H9 (cell line): ENCODE measurements around the gene IRX2. TPM values are rescaled to one million over a fixed set of nuclear protein-coding genes. Genes with fewer than 3 reads are reported as not detected.
A peak's percentile ranks its signal among the peaks of the same experiment; 100 is the strongest.

Experiments
- DNase-seq: peaks from one replicate; pipeline ENCODE4 v3.0.0-alpha.2; 2017
- H2AFZ ChIP-seq: one replicate; pipeline ENCODE4 v1.6.1; 2013; ENCODE audit warnings: mild to moderate bottlenecking, low read length, control low read depth, moderate library complexity
- H2AK5ac ChIP-seq: 2 replicates; pipeline ENCODE4 v1.6.1; 2013; ENCODE audit warnings: low read length, control low read depth, mixed read lengths; ENCODE audit not compliant: insufficient read length
- H2BK120ac ChIP-seq: one replicate; pipeline ENCODE4 v1.6.1; 2013; ENCODE audit warnings: low read depth, mild to moderate bottlenecking, low read length, control low read depth, inconsistent platforms; ENCODE audit not compliant: poor library complexity, severe bottlenecking
- H2BK12ac ChIP-seq: 2 replicates; pipeline ENCODE4 v1.6.1; 2013; ENCODE audit warnings: low read length, control low read depth, mixed read lengths, low read depth; ENCODE audit not compliant: insufficient read length
- H2BK15ac ChIP-seq: 2 replicates; pipeline ENCODE4 v1.6.1; 2013; ENCODE audit warnings: low read depth, low read length, control low read depth
- H2BK20ac ChIP-seq: one replicate; pipeline ENCODE4 v1.6.1; 2013; ENCODE audit warnings: low read depth, mild to moderate bottlenecking, low read length, control low read depth, inconsistent platforms; ENCODE audit not compliant: poor library complexity, severe bottlenecking
- H2BK5ac ChIP-seq: 2 replicates; pipeline ENCODE4 v1.6.1; 2013; ENCODE audit warnings: low read length, control low read depth, mixed read lengths; ENCODE audit not compliant: insufficient read length
- H3K14ac ChIP-seq: 2 replicates; pipeline ENCODE4 v1.6.1; 2013; ENCODE audit warnings: low read length, control low read depth; ENCODE audit not compliant: insufficient read depth
- H3K18ac ChIP-seq: 2 replicates; pipeline ENCODE4 v1.6.1; 2013; ENCODE audit warnings: low read depth, mild to moderate bottlenecking, mixed read lengths, low read length, control low read depth; ENCODE audit not compliant: insufficient read length
- H3K23ac ChIP-seq: 2 replicates; pipeline ENCODE4 v1.6.1; 2013; ENCODE audit warnings: low read length, control low read depth, mixed read lengths, low read depth; ENCODE audit not compliant: insufficient read length
- H3K23me2 ChIP-seq: 2 replicates; pipeline ENCODE4 v1.6.1; 2013; ENCODE audit warnings: low read depth, mild to moderate bottlenecking, mixed read lengths, low read length, control low read depth; ENCODE audit not compliant: insufficient read length, poor library complexity, severe bottlenecking
- H3K27ac ChIP-seq: 2 replicates; pipeline ENCODE4 v1.5.1; 2013; ENCODE audit warnings: low read length, control low read depth, mixed read lengths, low read depth; ENCODE audit not compliant: insufficient read length
- H3K27me3 ChIP-seq: 2 replicates; pipeline ENCODE4 v1.6.1; 2013; ENCODE audit warnings: low read length, control low read depth, inconsistent platforms; ENCODE audit not compliant: insufficient read depth
- H3K4ac ChIP-seq: 2 replicates; pipeline ENCODE4 v1.6.1; 2013; ENCODE audit warnings: low read depth, mild to moderate bottlenecking, control low read depth, inconsistent platforms, low read length, moderate library complexity
- H3K4me1 ChIP-seq: 2 replicates; pipeline ENCODE4 v1.6.1; 2013; ENCODE audit warnings: low read length, control low read depth, inconsistent platforms; ENCODE audit not compliant: insufficient read depth
- H3K4me2 ChIP-seq: 2 replicates; pipeline ENCODE4 v1.6.1; 2013; ENCODE audit warnings: low read length, control low read depth, mixed read lengths; ENCODE audit not compliant: insufficient read length, insufficient read depth
- H3K56ac ChIP-seq: 2 replicates; pipeline ENCODE4 v1.6.1; 2013; ENCODE audit warnings: low read depth, mild to moderate bottlenecking, mixed read lengths, low read length, control low read depth; ENCODE audit not compliant: insufficient read length
- H3K79me1 ChIP-seq: 2 replicates; pipeline ENCODE4 v1.6.1; 2013; ENCODE audit warnings: low read depth, mild to moderate bottlenecking, moderate library complexity, low read length, control low read depth, inconsistent platforms; ENCODE audit not compliant: insufficient read depth, poor library complexity, severe bottlenecking
- H3K79me2 ChIP-seq: 2 replicates; pipeline ENCODE4 v1.6.1; 2013; ENCODE audit warnings: low read length, control low read depth, inconsistent platforms; ENCODE audit not compliant: insufficient read depth
- H3K9ac ChIP-seq: 2 replicates; pipeline ENCODE4 v1.6.1; 2013; ENCODE audit warnings: low read length, control low read depth, mixed read lengths; ENCODE audit not compliant: insufficient read length; ENCODE audit errors: extremely low read depth
- H3K9me3 ChIP-seq: one replicate; pipeline ENCODE4 v1.6.1; 2013; ENCODE audit warnings: low read depth, low read length, inconsistent platforms; ENCODE audit not compliant: control insufficient read depth
- H3T11ph ChIP-seq: one replicate; pipeline ENCODE4 v1.6.1; 2013; ENCODE audit warnings: mild to moderate bottlenecking, low read length, control low read depth, inconsistent platforms
- H4K20me1 ChIP-seq: one replicate; pipeline ENCODE4 v1.6.1; 2013; ENCODE audit not compliant: control insufficient read depth, insufficient read length, insufficient read depth
- H4K5ac ChIP-seq: 2 replicates; pipeline ENCODE4 v1.6.1; 2013; ENCODE audit warnings: low read depth, mild to moderate bottlenecking, mixed read lengths, low read length, control low read depth; ENCODE audit not compliant: insufficient read length
- H4K8ac ChIP-seq: replicated peaks from 2 replicates; pipeline ENCODE4 v1.6.1; 2013; ENCODE audit warnings: low read length, control low read depth, mixed read lengths, low read depth; ENCODE audit not compliant: insufficient read length
- H4K91ac ChIP-seq: 2 replicates; pipeline ENCODE4 v1.6.1; 2013; ENCODE audit warnings: low read depth, mild to moderate bottlenecking, moderate library complexity, mixed read lengths, low read length, control low read depth; ENCODE audit not compliant: insufficient read length
- H3K27ac Mint-ChIP-seq, 3 experiments: 2 replicates in 2 of 3; 3 replicates in 1 of 3; pipeline ENCODE4 v1.8.0; 2020 to 2021; ENCODE audit warnings: mixed read lengths in 3 of 3, mild to moderate bottlenecking in 1 of 3, moderate library complexity in 1 of 3
- H3K27me3 Mint-ChIP-seq: 2 replicates; pipeline ENCODE4 v1.8.0; 2021; ENCODE audit warnings: low read depth, mild to moderate bottlenecking, moderate library complexity, mixed read lengths
- H3K36me3 Mint-ChIP-seq, 3 experiments: 2 replicates in 2 of 3; 3 replicates in 1 of 3; pipeline ENCODE4 v1.8.0; 2020 to 2021; ENCODE audit warnings: low read depth in 3 of 3, mixed read lengths in 3 of 3; ENCODE audit not compliant: insufficient read depth in 1 of 3
- H3K4me1 Mint-ChIP-seq, 2 experiments: 2 replicates each; pipeline ENCODE4 v1.8.0; 2020; ENCODE audit warnings: mixed read lengths in 2 of 2
- H3K4me3 Mint-ChIP-seq, 2 experiments: 2 replicates in 1 of 2; 3 replicates in 1 of 2; pipeline ENCODE4 v1.8.0; 2020 to 2021; ENCODE audit warnings: mild to moderate bottlenecking in 2 of 2, mixed read lengths in 2 of 2, moderate library complexity in 1 of 2
- H3K9me3 Mint-ChIP-seq, 2 experiments: 2 replicates in 1 of 2; 3 replicates in 1 of 2; pipeline ENCODE4 v1.8.0; 2020; ENCODE audit warnings: mild to moderate bottlenecking in 2 of 2, mixed read lengths in 2 of 2, moderate library complexity in 1 of 2
- WGBS: extraction: QIAGEN DNeasy Blood & Tissue Kit; methylation state at CpG from one replicate; pipeline ENCODE4 v1.1.7; 2013; ENCODE audit warnings: missing lambda C conversion rate, low lambda C conversion rate, mixed read lengths; ENCODE audit not compliant: insufficient read length; ENCODE audit errors: extremely low coverage; 5-methylcytosine and 5-hydroxymethylcytosine counted together
- total RNA-seq: library from RNA; stranded (reverse); gene quantifications from 2 replicates; pipeline ENCODE4 v1.2.1, GENCODE V29; 2021
- TF ChIP-seq, protein P1 (sequence below): fragments of 200-600 bp; sonication (generic); conservative IDR thresholded peaks from 3 replicates; pipeline ENCODE4 v1.8.0; 2021; ENCODE audit warnings: antibody characterized with exemption, mild to moderate bottlenecking

The IRX2 gene
- total RNA-seq, 1 experiment from 2014 or later, result 91.6 TPM

DNA sequence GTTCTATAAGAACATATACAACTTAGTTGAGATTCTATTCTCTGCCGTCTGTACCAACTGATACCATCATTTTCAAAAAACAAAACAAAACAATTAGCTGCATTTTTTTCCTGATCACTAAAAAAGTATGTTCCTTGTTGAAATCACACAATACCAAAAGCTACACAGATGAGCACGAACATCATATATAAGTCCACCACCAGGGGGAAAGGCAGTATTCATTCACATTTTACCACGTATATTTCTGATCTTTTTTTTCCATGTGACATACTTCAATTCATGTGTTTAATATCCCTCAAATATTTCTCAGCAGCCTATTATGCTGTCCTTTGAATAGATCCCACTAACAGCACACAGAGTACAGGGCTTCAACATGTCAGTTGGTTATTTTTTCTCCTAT is 40.6 kb downstream of the IRX2 start:
- H2BK15ac ChIP-seq, result no peak overlapping the region
- no peak overlapping the region for H4K91ac ChIP-seq
- H2BK5ac ChIP-seq, result no peak overlapping the region
- H4K5ac ChIP-seq, result no peak overlapping the region
- H4K20me1 ChIP-seq, result no peaks in the 10 kb centered on the region
- Mint-ChIP-seq H3K9me3 (no peaks in the 10 kb centered on the region), H3K36me3 (no peaks in the 10 kb centered on the region), H3K4me3 (no peak overlapping the region), H3K27me3 (peaks cover 9% of the 10 kb centered on the region), H3K4me1 (peaks cover 13 to 14% of the 10 kb centered on the region in 2 experiments), H3K27ac (no peak overlapping the region)
- H4K8ac ChIP-seq, result no peak overlapping the region
- no peak overlapping the region for H2AK5ac ChIP-seq
- H3K27ac ChIP-seq, result no peak overlapping the region
- H3K4ac ChIP-seq, result no peak overlapping the region
- no peak overlapping the region for H3K4me2 ChIP-seq
- H2BK120ac ChIP-seq, result no peak overlapping the region
- H3K14ac ChIP-seq, result no peak overlapping the region
- no peak overlapping the region for H2BK12ac ChIP-seq
- H3K27me3 ChIP-seq, result no peaks in the 10 kb centered on the region
- H3K18ac ChIP-seq, result no peak overlapping the region
- no peaks in the 10 kb centered on the region for H3K79me1 ChIP-seq
- H3K9me3 ChIP-seq, result no peaks in the 10 kb centered on the region
- H3K56ac ChIP-seq, result no peak overlapping the region
- WGBS, result no CpG with 5 or more reads among the region's 3 CpGs
- no peak overlapping the region for H2BK20ac ChIP-seq
- no peaks in the 10 kb centered on the region for H3K23me2 ChIP-seq
- no peaks in the 10 kb centered on the region for H3K79me2 ChIP-seq
- H3K9ac ChIP-seq, result no peak overlapping the region
- H3K4me1 ChIP-seq, result no peaks in the 10 kb centered on the region
- TF ChIP-seq, protein P1, sequence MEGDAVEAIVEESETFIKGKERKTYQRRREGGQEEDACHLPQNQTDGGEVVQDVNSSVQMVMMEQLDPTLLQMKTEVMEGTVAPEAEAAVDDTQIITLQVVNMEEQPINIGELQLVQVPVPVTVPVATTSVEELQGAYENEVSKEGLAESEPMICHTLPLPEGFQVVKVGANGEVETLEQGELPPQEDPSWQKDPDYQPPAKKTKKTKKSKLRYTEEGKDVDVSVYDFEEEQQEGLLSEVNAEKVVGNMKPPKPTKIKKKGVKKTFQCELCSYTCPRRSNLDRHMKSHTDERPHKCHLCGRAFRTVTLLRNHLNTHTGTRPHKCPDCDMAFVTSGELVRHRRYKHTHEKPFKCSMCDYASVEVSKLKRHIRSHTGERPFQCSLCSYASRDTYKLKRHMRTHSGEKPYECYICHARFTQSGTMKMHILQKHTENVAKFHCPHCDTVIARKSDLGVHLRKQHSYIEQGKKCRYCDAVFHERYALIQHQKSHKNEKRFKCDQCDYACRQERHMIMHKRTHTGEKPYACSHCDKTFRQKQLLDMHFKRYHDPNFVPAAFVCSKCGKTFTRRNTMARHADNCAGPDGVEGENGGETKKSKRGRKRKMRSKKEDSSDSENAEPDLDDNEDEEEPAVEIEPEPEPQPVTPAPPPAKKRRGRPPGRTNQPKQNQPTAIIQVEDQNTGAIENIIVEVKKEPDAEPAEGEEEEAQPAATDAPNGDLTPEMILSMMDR, result peak; percentile 57
- H3T11ph ChIP-seq, result no peak overlapping the region
- DNase-seq, result no peak
- H2AFZ ChIP-seq, result no peak overlapping the region
- no peak overlapping the region for H3K23ac ChIP-seq
